HG03039 (cell line): ENCODE measurements around the gene SGK1.
"Not testable (repeated sequence)": the region's sequence is repeated elsewhere in the genome, so short reads cannot be mapped to it uniquely, and the experiment has no call there.

Experiments
- ATAC-seq: cut with Tn5 transposase; IDR thresholded peaks from one replicate; pipeline ENCODE4 v1.9.1; 2021; ENCODE audit warnings: mild to moderate bottlenecking, moderate library complexity; ENCODE audit not compliant: unreplicated experiment

Gene SGK1

GRCh38 chr6:134195164-134195906, 122.6 kb downstream of the SGK1 start:
- ATAC-seq = no peak

DNA sequence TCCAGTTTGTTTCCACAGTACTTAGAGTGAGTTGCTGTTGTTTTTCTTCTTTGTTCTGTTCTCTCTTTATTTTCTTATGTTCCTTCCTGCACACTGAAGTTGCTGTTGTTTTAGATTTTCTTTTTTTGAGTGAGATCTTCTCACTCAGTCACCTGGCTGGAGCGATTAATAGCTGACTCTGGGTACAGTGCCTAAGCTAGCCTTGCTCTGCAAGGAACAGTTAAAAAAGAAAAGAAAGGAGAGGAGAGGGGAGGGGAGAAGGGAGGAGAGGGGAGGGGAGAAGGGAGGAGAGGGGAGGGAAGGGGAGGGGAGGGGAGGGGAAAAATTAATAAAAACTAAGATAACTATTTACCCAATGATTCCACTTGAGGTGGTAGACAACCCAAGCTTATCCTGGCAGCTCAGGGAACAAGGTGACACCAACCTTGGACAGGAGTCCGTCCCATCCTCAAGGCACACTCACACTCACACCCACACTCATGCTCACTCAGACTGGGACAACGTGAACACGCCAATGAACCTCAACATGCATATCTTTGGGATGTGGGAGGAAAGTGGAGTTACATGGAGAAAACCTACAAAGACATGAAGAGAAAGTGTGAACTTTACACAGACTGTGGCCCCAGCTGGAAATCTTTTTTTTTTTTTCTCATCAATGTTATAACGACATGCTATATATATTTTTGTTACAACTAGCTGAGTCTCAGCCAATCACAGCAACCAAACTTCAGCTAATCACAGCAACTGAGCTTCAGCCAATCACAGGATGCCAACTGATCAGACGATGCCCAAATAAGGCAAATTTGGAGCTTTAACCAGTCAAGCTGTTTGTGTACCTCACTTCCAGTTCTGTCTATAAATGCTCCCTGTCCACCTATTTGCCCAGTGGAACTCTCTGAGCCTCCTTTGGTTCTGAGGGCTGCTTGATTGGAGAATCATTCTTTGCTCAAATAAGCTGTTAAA, 124.1 kb downstream of the SGK1 start:
- ATAC-seq = no peak

DNA sequence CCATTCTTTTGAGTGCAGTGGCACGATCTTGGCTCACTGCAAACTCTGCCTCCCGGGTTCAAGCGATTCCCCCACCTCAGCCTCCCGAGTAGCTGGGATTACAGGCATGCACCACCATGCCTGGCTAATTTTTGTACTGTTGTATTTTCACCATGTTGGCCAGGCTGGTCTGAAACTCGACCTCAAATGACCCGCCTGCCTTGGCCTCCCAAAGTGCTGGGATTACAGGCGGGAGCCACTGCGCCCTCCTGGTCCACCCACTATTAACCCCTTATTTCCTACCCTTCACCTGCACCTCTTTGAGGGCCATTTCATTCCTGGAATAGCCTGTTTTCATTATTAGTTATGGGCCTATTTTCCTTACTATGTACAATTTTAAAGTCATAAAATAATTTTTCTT, 125.3 kb downstream of the SGK1 start:
- not testable (repeated sequence) for ATAC-seq

DNA sequence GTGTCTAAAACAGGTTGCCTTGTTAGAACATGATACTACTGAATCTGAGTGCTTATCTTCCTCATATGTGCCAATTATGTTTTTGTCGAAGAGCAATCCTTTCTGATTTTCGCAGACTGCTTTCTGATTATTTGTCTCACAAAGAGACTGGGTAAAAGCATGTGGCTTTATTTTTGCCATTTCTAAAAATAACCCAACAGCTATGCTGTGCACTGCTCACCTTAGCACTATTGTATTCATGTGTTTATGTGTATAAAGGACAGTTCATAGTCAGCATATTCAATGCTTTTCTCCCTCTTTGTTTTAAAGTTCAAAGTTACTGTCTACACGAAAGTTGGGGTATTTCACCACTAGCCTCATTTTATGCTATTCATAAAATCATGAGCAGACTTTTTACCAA, 127.0 kb downstream of the SGK1 start:
- no peak for ATAC-seq

DNA sequence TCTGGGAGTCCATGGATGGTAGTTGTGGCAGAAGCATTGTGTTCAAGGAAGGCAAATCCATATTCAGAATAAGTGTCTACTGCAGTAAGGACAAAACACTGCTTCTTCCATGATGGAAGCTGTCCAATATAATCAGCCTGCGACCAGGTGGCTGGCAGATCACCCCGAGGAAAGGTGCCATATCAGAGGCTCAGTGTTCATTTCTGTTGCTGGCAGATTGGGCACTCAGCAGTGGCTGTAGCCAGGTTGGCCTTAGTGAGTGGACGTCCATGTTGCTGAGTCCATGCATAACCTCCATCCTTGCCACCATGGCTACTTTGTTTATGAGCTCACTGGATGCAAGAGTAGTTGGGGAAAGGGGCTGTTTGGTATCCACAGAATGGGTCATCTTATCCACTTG, 130.2 kb downstream of the SGK1 start:
- ATAC-seq = no peak

DNA sequence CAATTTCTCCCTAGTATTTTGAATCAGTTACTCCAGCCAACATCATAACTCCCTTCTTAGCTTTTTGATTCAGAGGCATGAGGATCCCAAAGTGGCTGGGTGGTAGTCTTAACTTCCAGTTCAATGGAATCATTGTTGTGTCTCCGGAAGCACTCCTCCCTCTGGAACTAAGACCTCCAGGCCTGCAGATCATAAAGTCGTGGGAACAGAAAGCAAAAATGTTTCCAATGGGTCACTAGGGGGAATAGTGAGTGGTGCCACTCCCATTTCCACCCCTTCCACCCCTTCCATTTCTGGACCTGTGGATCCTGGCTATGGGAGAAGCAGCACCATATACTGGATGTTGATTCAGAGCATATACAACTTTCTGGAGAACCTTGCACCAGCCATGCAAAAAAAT, 130.8 kb downstream of the SGK1 start:
- ATAC-seq = no peak

- no peak for ATAC-seq
Observed at GRCh38 chr6:134186355-134186754, 131.6 kb downstream of the SGK1 start.

DNA sequence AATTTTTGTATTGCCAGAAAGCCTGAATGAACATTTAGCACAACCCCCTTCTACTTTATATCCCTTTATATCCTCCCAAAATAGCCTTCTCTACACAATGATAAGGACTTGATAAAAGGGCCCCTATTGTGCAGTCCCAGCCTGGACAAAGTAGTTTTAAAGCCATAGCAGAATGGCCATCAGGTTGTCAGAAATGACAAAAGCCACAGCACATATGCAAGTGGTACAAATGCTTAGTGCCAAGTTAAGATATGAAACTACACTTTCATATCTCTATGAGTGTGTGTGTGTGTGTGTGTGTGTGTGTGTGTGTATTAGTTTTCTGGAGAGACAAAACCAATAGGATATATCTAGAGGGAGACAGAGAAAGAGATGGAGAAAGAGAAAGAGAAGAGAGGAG, 132.6 kb downstream of the SGK1 start:
- no peak for ATAC-seq

- no peak for ATAC-seq
Observed at GRCh38 chr6:134183844-134184243, 134.1 kb downstream of the SGK1 start.

- no peak for ATAC-seq
Observed at GRCh38 chr6:134182528-134182927, 135.4 kb downstream of the SGK1 start.

- not testable (repeated sequence) for ATAC-seq
Observed at GRCh38 chr6:134181726-134182125, 136.2 kb downstream of the SGK1 start.

- not testable (repeated sequence) for ATAC-seq
Observed at GRCh38 chr6:134181251-134181650, 136.7 kb downstream of the SGK1 start.

- not testable (repeated sequence) for ATAC-seq
Observed at GRCh38 chr6:134180540-134180939, 137.4 kb downstream of the SGK1 start.

GRCh38 chr6:134178161-134179044, 139.5 kb downstream of the SGK1 start:
- no peak for ATAC-seq

- no peak for ATAC-seq
Observed at GRCh38 chr6:134177753-134178160, 140.2 kb downstream of the SGK1 start.

GRCh38 chr6:134177236-134177635, 140.7 kb downstream of the SGK1 start:
- no peak for ATAC-seq

- ATAC-seq = no peak
Observed at GRCh38 chr6:134176264-134176975, 141.5 kb downstream of the SGK1 start.

DNA sequence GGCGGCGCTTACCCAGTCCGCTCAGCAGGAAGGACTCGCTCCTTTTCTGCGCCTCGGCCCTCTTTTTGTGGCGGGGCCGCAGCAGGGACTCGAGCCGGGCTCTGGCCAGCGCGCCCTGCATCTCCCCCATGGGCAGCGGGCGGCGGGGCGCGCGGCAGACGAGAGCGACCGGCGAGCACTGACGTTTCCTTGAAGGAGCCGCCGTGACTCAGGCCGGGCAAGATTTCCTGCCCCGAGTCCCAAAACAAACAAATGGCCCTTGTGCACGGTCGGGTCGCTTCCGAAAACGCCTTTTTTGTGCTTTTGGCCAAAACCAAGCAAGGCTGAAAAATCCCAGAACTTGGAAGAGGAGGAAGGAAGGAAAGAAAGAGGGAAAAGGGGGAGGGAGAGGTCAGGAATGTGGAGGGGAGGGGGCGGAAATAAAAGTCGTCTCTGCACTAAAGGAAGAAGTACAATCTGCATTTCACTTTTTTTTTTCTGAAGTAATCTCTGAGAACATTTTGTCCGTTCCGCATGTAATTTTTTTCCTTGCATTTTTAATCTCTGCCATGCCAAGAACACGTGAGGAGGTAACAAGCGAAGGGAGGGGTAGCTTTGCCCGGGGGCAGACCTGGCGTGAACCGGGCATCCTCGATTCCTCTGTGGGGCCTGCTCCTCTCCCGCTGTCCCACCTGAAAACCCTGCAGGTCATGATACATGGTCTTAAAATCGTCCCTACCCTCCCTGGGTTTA, 142.2 kb downstream of the SGK1 start:
- ATAC-seq = peak; percentile 11

GRCh38 chr6:134174672-134175531, 143.0 kb downstream of the SGK1 start:
- peak; percentile 79 for ATAC-seq
